Activated CD8-positive, alpha-beta memory T cell treated with anti-CD3 and anti-CD28 coated beads for 36 hours (primary cell): ENCODE results near the gene SLC39A10. TPM values are rescaled to one million over a fixed set of nuclear protein-coding genes. Genes with fewer than 3 reads are reported as not detected.

ENCODE experiments used
- CTCF ChIA-PET: fragments of 350-600 bp; sonication (Branson Sonifier 250); formaldehyde crosslinking; loops from one replicate; lab custom pipeline; 2021; ENCODE audit warnings: antibody characterized with exemption; lab: Charles Lee
- POLR2A ChIA-PET: fragments of 350-600 bp; sonication (Branson Sonifier 250); formaldehyde crosslinking; loops from one replicate; lab custom pipeline; 2021; ENCODE audit warnings: antibody characterized with exemption; lab: Charles Lee
- total RNA-seq, 2 experiments: library from RNA; stranded (reverse); gene quantifications; one replicate each; pipeline ENCODE4 v1.2.3, GENCODE V29; 2021

The SLC39A10 gene, protein sequence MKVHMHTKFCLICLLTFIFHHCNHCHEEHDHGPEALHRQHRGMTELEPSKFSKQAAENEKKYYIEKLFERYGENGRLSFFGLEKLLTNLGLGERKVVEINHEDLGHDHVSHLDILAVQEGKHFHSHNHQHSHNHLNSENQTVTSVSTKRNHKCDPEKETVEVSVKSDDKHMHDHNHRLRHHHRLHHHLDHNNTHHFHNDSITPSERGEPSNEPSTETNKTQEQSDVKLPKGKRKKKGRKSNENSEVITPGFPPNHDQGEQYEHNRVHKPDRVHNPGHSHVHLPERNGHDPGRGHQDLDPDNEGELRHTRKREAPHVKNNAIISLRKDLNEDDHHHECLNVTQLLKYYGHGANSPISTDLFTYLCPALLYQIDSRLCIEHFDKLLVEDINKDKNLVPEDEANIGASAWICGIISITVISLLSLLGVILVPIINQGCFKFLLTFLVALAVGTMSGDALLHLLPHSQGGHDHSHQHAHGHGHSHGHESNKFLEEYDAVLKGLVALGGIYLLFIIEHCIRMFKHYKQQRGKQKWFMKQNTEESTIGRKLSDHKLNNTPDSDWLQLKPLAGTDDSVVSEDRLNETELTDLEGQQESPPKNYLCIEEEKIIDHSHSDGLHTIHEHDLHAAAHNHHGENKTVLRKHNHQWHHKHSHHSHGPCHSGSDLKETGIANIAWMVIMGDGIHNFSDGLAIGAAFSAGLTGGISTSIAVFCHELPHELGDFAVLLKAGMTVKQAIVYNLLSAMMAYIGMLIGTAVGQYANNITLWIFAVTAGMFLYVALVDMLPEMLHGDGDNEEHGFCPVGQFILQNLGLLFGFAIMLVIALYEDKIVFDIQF
- 10 to 100 TPM; 25.0 to 30.7 TPM for total RNA-seq

DNA sequence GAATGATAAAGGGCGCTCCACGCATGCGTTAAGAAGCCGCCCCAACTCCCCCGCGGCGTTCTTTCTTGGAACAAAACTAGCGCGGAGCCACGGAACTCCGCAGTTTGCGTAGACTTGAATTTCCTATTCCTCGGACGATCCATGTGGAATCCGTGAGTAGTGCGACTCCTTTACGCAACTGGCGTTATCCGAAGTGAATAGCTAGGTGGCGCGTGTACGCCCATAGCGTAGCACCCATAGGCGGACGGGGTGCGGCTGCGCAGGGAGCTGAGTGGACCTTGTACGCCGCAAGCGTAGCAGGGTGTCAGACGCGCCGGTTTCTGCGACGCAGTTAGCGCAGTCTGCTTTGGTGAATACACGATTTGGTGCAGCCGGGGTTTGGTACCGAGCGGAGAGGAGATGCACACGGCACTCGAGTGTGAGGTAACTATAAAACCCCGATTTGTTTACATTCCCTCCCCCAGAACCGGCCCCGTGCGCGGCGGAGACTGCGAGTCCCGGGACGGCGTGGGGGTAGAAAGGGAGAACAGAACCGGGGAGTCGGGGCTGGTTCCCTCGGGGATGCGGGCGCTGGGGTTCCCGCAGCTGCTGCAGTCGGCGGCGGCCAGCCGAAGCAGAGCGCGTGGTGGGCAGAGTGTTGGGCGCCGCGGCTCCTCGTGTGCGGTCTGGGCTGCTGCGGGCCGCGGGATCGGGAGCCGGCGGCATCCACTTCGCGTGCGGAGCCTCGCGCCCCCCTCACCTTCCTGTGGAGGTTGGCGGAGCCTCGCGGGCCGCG is at the start of gene SLC39A10:
Gene SLC39A10 (plus strand): TSS at position 368 of the 775 bp plus-strand sequence. CDS start 22,817 bp downstream, outside the sequence.
- ChIA-PET POLR2A (interaction anchor here (0.6 to 2.7 kb wide), 9 partner anchors 8 to 1804 kb away, joined by 3 to 58 read pairs (median 4); partner anchors contain the start of gene DNAH7), CTCF (interaction anchor here (0.6 to 1.8 kb wide), 5 partner anchors 91 to 227 kb away, joined by 3 to 7 read pairs (median 4); no protein-coding TSS in a partner anchor)

- POLR2A ChIA-PET: no interaction called here
These were observed 48.1 kb upstream of the SLC39A10 start for GRCh38 chr2:195608768-195609454.

GRCh38 chr2:195610717-195611116 is 46.3 kb upstream of the SLC39A10 start:
- ChIA-PET CTCF (no interaction called here), POLR2A (no interaction called here)

More at GRCh38 chr2:195608768-195609454, 48.1 kb upstream of the SLC39A10 start:
- CTCF ChIA-PET: no interaction called here

DNA sequence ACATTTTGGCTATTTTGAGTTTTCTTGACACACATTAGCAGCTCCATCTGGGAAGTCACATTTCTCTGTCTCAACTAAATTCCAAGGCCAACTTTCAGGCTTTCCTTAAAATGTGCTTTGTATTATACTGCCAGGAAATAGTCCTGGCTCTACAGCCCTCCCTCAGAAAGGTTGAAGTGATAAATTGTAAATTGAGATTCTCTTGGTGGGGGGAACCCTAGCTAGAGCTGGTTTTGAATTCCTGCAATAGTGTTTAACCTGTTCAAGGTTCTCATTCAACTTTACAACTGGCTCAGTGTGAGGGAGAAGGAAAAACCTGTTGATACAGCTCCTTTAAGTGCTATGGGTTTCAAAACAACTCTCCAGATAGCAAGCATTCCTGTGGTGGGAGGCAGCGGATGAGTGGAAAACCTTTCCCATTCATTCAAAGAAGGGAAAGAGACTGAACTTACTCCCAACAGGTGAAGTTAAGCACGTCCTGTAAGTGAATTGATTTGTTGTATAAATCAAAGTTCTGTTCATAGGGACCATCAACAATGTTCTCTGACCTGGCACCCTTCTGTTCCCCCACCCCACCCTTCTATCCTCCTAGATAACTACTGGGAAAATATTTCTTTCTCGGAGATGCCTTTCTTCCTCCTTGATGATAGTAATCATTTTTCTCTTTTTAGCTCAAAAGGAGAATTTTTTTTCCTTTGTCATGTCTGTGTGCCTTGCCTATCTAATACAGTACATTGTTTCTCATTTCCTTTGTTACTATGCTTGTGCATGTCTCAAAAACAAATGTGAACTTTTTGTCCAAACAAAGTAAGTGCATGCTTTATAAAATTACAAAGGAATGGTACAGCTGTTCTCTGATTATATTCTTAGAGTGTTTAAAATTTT is 44.2 kb upstream of the SLC39A10 start:
- POLR2A ChIA-PET: no interaction called here

GRCh38 chr2:195613922-195614321 is 43.1 kb upstream of the SLC39A10 start:
- ChIA-PET CTCF (interaction anchor here (0.5 to 1.2 kb wide), 2 partner anchors 38 to 163 kb away, joined by 3 to 5 read pairs; no protein-coding TSS in a partner anchor), POLR2A (no interaction called here)

More for the DNA sequence above, 44.2 kb upstream of the SLC39A10 start:
- CTCF ChIA-PET: interaction anchor here (1.4 kb wide), 1 partner anchor 11 kb away, joined by 4 read pairs; no protein-coding TSS in a partner anchor

- ChIA-PET CTCF (no interaction called here), POLR2A (no interaction called here)
These were observed 37.4 kb upstream of the SLC39A10 start for GRCh38 chr2:195619590-195619989.

GRCh38 chr2:195620501-195620900 is 36.5 kb upstream of the SLC39A10 start:
- ChIA-PET POLR2A (no interaction called here), CTCF (interaction anchor here (0.7 kb wide), 1 partner anchor 171 kb away, joined by 3 read pairs; no protein-coding TSS in a partner anchor)

DNA sequence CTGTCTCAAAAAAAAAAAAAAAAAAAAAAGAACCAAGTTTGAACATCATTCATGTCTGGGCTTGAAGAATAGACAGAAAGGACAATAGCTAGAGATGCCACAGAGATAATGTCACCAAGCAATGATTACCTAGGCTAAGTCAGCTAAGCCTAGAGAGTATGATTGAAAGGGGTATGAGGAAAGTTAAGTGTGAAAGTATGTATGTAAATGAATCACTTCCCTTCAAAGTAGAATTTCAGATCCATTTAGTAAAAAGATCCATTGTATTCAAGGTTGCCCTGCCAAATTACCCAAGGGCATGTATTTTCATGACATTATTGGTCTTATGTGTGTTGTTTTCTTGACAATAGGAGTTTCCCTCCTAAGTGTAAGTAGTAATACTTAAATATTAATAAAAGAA is 34.1 kb upstream of the SLC39A10 start:
- ChIA-PET POLR2A (interaction anchor here (0.6 kb wide), 1 partner anchor 1024 kb away, joined by 4 read pairs; no protein-coding TSS in a partner anchor), CTCF (no interaction called here)

DNA sequence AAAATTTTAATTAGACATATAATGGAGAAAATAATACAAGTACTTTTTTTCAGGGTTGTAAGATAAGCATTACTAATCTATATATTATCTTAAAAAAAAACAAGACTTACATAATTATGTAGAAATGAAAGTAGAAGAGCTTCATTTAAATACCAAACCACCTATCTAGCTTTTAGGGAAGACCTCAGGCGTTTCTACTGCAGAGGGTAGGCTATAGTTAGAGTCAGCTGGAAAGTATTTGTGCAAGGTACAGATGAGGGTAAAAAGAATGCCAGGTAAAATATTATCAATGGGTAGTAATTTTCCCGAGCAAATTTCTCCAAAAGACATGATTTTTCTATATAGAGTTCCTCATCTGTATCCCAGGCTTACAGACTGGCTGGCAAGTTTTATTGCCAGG is 30.5 kb upstream of the SLC39A10 start:
- ChIA-PET POLR2A (no interaction called here), CTCF (interaction anchor here (0.6 to 1.4 kb wide), 2 partner anchors 46 to 106 kb away, joined by 3 to 4 read pairs; no protein-coding TSS in a partner anchor)

DNA sequence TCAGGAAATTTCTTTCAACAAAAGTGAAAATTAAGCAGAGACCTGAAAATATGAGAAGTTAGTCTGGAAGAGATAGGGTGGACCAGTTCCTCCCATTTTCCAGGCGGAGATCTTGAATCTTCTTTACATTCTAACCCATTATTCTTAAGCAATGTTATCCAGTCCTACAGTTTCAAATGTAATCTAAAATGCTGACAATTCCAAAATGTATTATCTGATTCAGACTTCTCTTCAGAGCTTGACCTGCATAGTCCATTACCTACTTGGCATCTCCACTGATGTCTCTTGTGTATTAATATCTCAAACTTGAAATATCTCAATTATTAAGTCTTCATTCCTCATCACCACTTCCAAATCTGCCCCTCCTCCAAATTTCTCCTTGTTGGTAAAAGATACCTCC is 28.4 kb upstream of the SLC39A10 start:
- CTCF ChIA-PET: no interaction called here
- POLR2A ChIA-PET: no interaction called here

- ChIA-PET CTCF (interaction anchor here (1.2 kb wide), 1 partner anchor 13 kb away, joined by 3 read pairs; no protein-coding TSS in a partner anchor), POLR2A (no interaction called here)
These were observed 24.0 kb upstream of the SLC39A10 start for GRCh38 chr2:195632856-195633572.

GRCh38 chr2:195633573-195633870 is 23.5 kb upstream of the SLC39A10 start:
- CTCF ChIA-PET: interaction anchor here (1.2 kb wide), 1 partner anchor 13 kb away, joined by 3 read pairs; no protein-coding TSS in a partner anchor
- POLR2A ChIA-PET: no interaction called here

DNA sequence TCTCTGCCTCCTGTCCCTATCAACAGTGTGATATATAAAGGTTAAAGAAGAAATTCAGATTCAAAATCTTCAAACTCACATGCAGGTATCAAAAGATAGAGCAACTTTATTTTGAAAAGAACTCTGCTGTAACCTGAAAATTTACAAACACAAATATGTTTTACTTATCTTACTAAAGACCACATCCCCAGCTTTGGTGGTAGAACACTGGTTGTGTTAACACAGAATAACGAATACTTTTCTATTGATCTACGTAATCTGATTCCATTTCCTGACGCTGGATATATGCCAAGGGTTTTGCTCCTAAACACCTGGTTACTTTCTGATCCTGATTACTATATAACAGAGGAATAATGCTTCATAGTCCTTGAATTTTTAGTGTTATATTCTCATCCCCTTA is 23.1 kb upstream of the SLC39A10 start:
- POLR2A ChIA-PET: no interaction called here
- CTCF ChIA-PET: interaction anchor here (1.2 kb wide), 1 partner anchor 12 kb away, joined by 3 read pairs; no protein-coding TSS in a partner anchor

GRCh38 chr2:195636890-195637289 is 20.1 kb upstream of the SLC39A10 start:
- CTCF ChIA-PET: no interaction called here
- POLR2A ChIA-PET: no interaction called here

DNA sequence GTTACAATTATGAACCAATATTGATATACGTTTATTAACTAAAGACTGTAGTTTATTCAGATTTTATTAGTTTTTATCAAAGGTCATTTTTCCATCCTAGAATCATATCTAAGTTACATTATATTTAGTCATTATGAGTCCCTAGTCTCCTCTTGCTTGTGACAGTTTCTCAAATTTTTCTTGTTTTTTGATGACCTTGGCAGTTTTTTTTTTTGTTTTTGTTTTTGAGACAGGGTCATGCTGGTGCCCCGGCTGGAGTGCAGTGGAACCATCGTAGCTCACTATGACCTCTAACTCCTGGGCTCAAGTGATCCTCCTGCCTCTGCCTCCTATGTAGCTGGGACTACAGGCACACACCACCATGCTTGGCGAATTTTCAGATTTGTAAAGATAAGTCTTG is 18.3 kb upstream of the SLC39A10 start:
- ChIA-PET POLR2A (no interaction called here), CTCF (no interaction called here)

- ChIA-PET CTCF (no interaction called here), POLR2A (no interaction called here)
These were observed 17.7 kb upstream of the SLC39A10 start for GRCh38 chr2:195639238-195639858.
